ENCODE measurements around the gene TSTD2. TPM values are rescaled to one million over a fixed set of nuclear protein-coding genes. Genes with fewer than 3 reads are reported as not detected.

Gene TSTD2
- polyA plus RNA-seq, 1 of the 3 experiments (the other 2 are of a cell fraction): 11.5 TPM

DNA sequence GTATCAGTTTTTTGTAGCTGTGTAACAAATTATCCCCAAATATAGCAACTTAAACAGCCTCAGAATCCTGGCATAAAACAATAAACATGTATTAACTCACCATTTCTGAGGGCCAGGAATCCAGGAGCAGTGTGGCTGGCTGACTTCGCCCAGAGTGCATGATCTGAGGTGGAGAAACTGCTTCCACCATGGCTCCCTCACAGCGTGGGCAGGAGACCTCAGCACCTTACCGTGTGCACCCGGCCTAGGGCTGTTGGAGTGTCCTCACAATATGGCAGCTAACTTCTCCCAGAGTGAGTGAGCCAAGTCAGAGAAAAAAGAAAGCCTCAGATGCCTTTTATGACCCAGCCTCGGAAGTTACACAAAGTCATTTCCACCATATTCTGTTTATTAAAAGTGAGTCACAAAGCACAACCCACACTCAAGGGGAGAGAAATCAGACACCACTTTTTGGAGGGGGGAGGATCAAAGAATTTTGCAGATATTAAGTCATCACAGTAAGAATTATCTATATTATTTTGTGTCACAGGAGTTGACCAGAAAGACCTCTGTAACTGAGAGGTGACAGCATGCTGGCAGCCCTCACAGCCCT lies 59.6 kb downstream of the TSTD2 start (continued):
- TF ChIP-seq, protein P1, sequence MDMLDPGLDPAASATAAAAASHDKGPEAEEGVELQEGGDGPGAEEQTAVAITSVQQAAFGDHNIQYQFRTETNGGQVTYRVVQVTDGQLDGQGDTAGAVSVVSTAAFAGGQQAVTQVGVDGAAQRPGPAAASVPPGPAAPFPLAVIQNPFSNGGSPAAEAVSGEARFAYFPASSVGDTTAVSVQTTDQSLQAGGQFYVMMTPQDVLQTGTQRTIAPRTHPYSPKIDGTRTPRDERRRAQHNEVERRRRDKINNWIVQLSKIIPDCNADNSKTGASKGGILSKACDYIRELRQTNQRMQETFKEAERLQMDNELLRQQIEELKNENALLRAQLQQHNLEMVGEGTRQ (IDR thresholded peaks at IDR 0.05; ENCODE audit: borderline replicate concordance, low read depth, low read length): no peak
- TF ChIP-seq RAD21 (IDR thresholded peaks at IDR 0.05; ENCODE audit: low read length): no peak
- TF ChIP-seq, protein P2, sequence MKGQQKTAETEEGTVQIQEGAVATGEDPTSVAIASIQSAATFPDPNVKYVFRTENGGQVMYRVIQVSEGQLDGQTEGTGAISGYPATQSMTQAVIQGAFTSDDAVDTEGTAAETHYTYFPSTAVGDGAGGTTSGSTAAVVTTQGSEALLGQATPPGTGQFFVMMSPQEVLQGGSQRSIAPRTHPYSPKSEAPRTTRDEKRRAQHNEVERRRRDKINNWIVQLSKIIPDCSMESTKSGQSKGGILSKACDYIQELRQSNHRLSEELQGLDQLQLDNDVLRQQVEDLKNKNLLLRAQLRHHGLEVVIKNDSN (IDR thresholded peaks at IDR 0.05; ENCODE audit: borderline replicate concordance, low read depth): no peak
- no peak for TF ChIP-seq SMC3 (IDR thresholded peaks at IDR 0.05; ENCODE audit: low read depth, low read length)

- no peak overlapping the region for H2AFZ ChIP-seq (ENCODE audit: low read depth)
- H3K9me3 ChIP-seq: no peaks in the 10 kb centered on the region
- peaks cover 0 to 37% of the 10 kb centered on the region in 2 experiments; a peak in 1 of 4 replicates for H3K4me1 ChIP-seq (ENCODE audit: control insufficient read depth in 1 of 2, insufficient read depth in 2 of 2, low read depth in 1 of 2, low read length in 1 of 2)
- ChIA-PET POLR2A (no interaction called here), CTCF (interaction anchor here (2.1 to 9.0 kb wide), 4 partner anchors 9 to 104 kb away, joined by 6 to 101 read pairs (median 12); no protein-coding TSS in a partner anchor)
- no peak overlapping the region for H3K9ac ChIP-seq
- DNase-seq: no peak
- H3K9me2 ChIP-seq: no peaks in the 10 kb centered on the region
- no peaks in the 10 kb centered on the region for H3K27me3 ChIP-seq (ENCODE audit: insufficient read depth)
- 96% methylated on average over 3 of the region's 6 CpGs for WGBS (ENCODE audit: low lambda C conversion rate)
- no peaks in the 10 kb centered on the region for H3K79me2 ChIP-seq (ENCODE audit: insufficient read depth)
- H3K27ac ChIP-seq (ENCODE audit: low read depth in 2 of 2, low read length in 1 of 2): no peak overlapping the region; a peak in 1 of 4 replicates
- H3K4me3 ChIP-seq (ENCODE audit: low read depth in 2 of 2, low read length in 1 of 2): no peak overlapping the region
- TF ChIP-seq CTCF (IDR thresholded peaks at IDR 0.05) (no peak), EZH2phosphoT487 (IDR thresholded peaks at IDR 0.05; ENCODE audit: borderline replicate concordance, low read depth) (no peak), RXRA (IDR thresholded peaks at IDR 0.05; ENCODE audit: borderline replicate concordance, low read depth) (no peak), MEF2A (IDR thresholded peaks at IDR 0.05; ENCODE audit: borderline replicate concordance, low read depth) (no peak), MXI1 (IDR thresholded peaks at IDR 0.05; ENCODE audit: low read depth, low read length) (no peak), ZBTB33 (IDR thresholded peaks at IDR 0.05; ENCODE audit: borderline replicate concordance, low read depth) (no peak)
- TF ChIP-seq, protein P3, sequence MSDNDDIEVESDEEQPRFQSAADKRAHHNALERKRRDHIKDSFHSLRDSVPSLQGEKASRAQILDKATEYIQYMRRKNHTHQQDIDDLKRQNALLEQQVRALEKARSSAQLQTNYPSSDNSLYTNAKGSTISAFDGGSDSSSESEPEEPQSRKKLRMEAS (IDR thresholded peaks at IDR 0.05; ENCODE audit: low read depth): no peak
- TF ChIP-seq, protein P4, sequence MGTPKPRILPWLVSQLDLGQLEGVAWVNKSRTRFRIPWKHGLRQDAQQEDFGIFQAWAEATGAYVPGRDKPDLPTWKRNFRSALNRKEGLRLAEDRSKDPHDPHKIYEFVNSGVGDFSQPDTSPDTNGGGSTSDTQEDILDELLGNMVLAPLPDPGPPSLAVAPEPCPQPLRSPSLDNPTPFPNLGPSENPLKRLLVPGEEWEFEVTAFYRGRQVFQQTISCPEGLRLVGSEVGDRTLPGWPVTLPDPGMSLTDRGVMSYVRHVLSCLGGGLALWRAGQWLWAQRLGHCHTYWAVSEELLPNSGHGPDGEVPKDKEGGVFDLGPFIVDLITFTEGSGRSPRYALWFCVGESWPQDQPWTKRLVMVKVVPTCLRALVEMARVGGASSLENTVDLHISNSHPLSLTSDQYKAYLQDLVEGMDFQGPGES (IDR thresholded peaks at IDR 0.05; ENCODE audit: low read depth, low read length): no peak
- H3K36me3 ChIP-seq (replicated peaks in 1 of 2; ENCODE audit: control insufficient read depth in 1 of 2, insufficient read depth in 2 of 2, low read length in 1 of 2): peaks cover 0 to 10% of the 10 kb centered on the region in 2 experiments
- no peaks in the 10 kb centered on the region for H4K20me1 ChIP-seq (ENCODE audit: insufficient read depth)
- no peaks in the 10 kb centered on the region for H3F3A ChIP-seq (replicated peaks; ENCODE audit: insufficient read depth)
- H3K4me2 ChIP-seq: no peak overlapping the region
Measured at GRCh38 chr9:97572892-97573365, 60.2 kb downstream of the TSTD2 start.

Measured in SK-N-SH (cell line).